ENCODE results near the gene SCUBE3. TPM values are rescaled to one million over a fixed set of nuclear protein-coding genes. Genes with fewer than 3 reads are reported as not detected.

Gene SCUBE3
- total and polyA plus RNA-seq, 9 of the 15 experiments (the other 6 are each of a cell fraction or from before 2014, with no cell fraction given) = 0.01 to 0.11 TPM; not detected in 7

DNA sequence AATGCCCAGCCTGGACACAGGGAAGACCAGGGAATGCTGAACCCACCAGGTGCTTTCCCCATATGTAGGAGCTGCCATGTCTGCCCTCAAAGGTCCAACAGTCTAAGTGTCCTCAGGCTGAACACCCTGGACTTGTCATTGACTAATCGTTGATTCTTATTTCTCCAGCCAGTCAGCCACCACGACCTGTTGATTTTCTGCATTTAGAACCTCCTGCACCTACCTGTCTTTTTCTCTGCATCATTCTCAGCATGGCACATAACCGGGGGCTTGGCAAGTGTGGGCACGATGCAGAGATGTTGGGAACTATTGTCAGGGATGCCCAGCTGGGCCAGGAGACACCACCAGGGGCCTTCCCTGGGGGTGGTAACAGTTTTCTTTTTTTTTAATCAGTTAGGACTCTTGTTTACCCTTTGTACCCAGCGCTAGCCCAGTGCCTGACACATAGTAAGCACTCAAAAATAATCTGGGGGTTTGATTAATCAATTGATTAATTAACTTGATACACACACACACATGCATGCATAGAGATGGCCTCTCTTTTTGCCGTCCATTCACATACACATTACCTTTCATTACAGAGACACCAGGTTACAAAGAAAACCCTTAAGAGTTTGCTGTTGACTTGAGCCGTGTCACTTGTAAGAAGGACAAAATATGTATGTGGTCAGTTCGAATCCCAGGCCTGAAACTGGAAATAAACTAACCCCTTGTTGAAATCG lies 29.0 kb upstream of the SCUBE3 start:
- no peak for DNase-seq (ENCODE audit: extremely low read depth in 1 of 4, low spot score in 3 of 4)
- peak; percentile 15; the same call in 1 of the 3 replicates for ATAC-seq
- no peaks in the 10 kb centered on the region for H3K79me2 ChIP-seq (ENCODE audit: control insufficient read depth, insufficient read depth, low read length)
- 14% methylated on average over 9 of the region's 9 CpGs for WGBS (ENCODE audit: insufficient coverage, low coverage, missing lambda C conversion rate)
- intact Hi-C loops (cut with micrococcal nuclease) (no loop called here), in situ Hi-C loops (cut with MboI) (no loop called here)
- ChIA-PET POLR2A (interaction anchor here (0.6 to 0.9 kb wide), 3 partner anchors 18 to 310 kb away, joined by 3 to 4 read pairs (median 3); partner anchors contain the start of gene ZNF76), CTCF (ENCODE audit: low intra/inter-chr PET ratio) (no interaction called here)
- no peaks in the 10 kb centered on the region for H3K9me1 ChIP-seq (ENCODE audit: control insufficient read depth, insufficient read depth, low read length)
- no TSS peak for BruUV-seq (replicated peaks)
- no peak overlapping the region for H3K4me3 ChIP-seq
- no peak for FAIRE-seq
- peaks cover 9 to 16% of the 10 kb centered on the region in 2 experiments; a peak in 3 of 5 replicates for H3K27me3 ChIP-seq (ENCODE audit: control insufficient read depth in 2 of 2, insufficient read depth in 2 of 2, low read length in 2 of 2)
- no peaks in the 10 kb centered on the region for H3K36me3 ChIP-seq (ENCODE audit: control insufficient read depth, insufficient read depth, low read length)
- H3K4me2 ChIP-seq (ENCODE audit: insufficient read depth, low read length) = no peak overlapping the region
- peaks cover 10 to 37% of the 10 kb centered on the region in 2 experiments; a peak in 4 of 5 replicates for H3K4me1 ChIP-seq (replicated peaks in 1 of 2; ENCODE audit: control insufficient read depth in 2 of 2, insufficient read depth in 2 of 2, low read length in 2 of 2)
- H2AFZ ChIP-seq (ENCODE audit: low read depth, low read length) = no peak overlapping the region
- H3K27ac ChIP-seq (ENCODE audit: extremely low read depth, low read depth, low read length) = no peak overlapping the region
- no peaks in the 10 kb centered on the region for H4K20me1 ChIP-seq (replicated peaks; ENCODE audit: control insufficient read depth, insufficient read depth, low read length)
- H3K9ac ChIP-seq (ENCODE audit: insufficient read depth in 1 of 2, low read depth in 2 of 2, low read length in 2 of 2) = peak overlapping the region in 1 of 2 experiments; percentile 40; a peak in 1 of 4 replicates
- TF ChIP-seq, protein P1, sequence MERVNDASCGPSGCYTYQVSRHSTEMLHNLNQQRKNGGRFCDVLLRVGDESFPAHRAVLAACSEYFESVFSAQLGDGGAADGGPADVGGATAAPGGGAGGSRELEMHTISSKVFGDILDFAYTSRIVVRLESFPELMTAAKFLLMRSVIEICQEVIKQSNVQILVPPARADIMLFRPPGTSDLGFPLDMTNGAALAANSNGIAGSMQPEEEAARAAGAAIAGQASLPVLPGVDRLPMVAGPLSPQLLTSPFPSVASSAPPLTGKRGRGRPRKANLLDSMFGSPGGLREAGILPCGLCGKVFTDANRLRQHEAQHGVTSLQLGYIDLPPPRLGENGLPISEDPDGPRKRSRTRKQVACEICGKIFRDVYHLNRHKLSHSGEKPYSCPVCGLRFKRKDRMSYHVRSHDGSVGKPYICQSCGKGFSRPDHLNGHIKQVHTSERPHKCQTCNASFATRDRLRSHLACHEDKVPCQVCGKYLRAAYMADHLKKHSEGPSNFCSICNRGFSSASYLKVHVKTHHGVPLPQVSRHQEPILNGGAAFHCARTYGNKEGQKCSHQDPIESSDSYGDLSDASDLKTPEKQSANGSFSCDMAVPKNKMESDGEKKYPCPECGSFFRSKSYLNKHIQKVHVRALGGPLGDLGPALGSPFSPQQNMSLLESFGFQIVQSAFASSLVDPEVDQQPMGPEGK (CRISPR knock-in tag; IDR thresholded peaks at IDR 0.05; ENCODE audit: borderline replicate concordance) = no peak
- TF ChIP-seq CBX3 (IDR thresholded peaks at IDR 0.05; ENCODE audit: borderline replicate concordance in 1 of 2, low read length in 2 of 2) = no peak
- TF ChIP-seq ZSCAN29 (IDR thresholded peaks at IDR 0.05) = no peak
- TF ChIP-seq ZNF76 (CRISPR knock-in tag; IDR thresholded peaks at IDR 0.05; ENCODE audit: borderline replicate concordance) = no peak
- no peak for TF ChIP-seq NCOR1 (IDR thresholded peaks at IDR 0.05)
- TF ChIP-seq, protein P2, sequence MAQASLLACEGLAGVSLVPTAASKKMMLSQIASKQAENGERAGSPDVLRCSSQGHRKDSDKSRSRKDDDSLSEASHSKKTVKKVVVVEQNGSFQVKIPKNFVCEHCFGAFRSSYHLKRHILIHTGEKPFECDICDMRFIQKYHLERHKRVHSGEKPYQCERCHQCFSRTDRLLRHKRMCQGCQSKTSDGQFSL (CRISPR knock-in tag; IDR thresholded peaks at IDR 0.05) = no peak
- TF ChIP-seq, protein P2 (tag; IDR thresholded peaks at IDR 0.05) = peak in 1 of 2 experiments; percentile 28; a peak in 1 of 4 replicates
- no peak for TF ChIP-seq ZNF263 (CRISPR knock-in tag; IDR thresholded peaks at IDR 0.05; ENCODE audit: borderline replicate concordance)
- H3K9me3 ChIP-seq (replicated peaks; ENCODE audit: control insufficient read depth, insufficient read depth, low read depth, low read length) = no peaks in the 10 kb centered on the region
